ENCODE data around the gene KLHL24.

DNA sequence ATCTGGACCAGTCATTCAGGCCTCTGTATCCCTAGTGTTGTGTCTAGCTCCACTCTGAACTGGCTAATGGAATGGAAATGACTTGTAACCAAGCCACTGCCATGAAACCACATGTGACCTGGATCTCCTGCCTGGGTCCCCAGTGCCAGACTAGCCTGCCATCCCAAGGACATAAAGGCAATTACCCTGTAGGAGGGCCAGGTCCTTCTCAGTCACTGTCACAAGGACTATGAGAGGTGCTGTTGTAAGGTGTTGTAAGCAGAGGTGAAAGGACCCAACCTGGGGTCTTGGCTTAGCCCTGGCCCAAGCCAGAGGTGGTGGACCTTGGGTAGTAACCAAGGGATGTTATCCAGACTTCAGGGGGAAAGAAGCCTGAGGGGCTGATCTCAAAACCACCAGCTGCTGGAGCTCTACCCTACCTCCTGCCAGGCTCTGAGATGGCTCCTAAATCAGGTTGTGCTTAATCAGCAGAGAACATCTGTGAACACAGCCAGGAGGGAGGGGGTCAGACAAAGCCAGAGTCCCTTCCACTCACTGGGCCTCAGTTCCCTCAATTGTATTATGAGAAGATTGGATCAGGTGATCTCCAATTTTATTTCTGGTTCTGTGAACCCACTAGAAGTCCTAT, 15.7 kb upstream of the KLHL24 start:
- TF ChIP-seq, protein P1, sequence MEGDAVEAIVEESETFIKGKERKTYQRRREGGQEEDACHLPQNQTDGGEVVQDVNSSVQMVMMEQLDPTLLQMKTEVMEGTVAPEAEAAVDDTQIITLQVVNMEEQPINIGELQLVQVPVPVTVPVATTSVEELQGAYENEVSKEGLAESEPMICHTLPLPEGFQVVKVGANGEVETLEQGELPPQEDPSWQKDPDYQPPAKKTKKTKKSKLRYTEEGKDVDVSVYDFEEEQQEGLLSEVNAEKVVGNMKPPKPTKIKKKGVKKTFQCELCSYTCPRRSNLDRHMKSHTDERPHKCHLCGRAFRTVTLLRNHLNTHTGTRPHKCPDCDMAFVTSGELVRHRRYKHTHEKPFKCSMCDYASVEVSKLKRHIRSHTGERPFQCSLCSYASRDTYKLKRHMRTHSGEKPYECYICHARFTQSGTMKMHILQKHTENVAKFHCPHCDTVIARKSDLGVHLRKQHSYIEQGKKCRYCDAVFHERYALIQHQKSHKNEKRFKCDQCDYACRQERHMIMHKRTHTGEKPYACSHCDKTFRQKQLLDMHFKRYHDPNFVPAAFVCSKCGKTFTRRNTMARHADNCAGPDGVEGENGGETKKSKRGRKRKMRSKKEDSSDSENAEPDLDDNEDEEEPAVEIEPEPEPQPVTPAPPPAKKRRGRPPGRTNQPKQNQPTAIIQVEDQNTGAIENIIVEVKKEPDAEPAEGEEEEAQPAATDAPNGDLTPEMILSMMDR (IDR thresholded peaks at IDR 0.05): peak in 2 of 6 experiments; percentile 5 to 9
- TF ChIP-seq POLR2A (IDR thresholded peaks at IDR 0.05): no peak
